HG03175 (cell line): ENCODE measurements around the gene BSPH1.
"Not testable (repeated sequence)": the region's sequence is repeated elsewhere in the genome, so short reads cannot be mapped to it uniquely, and the experiment has no call there.

Source experiments
- ATAC-seq: cut with Tn5 transposase; IDR thresholded peaks from one replicate; pipeline ENCODE4 v1.9.1; 2021; ENCODE audit warnings: mild to moderate bottlenecking, moderate library complexity; ENCODE audit not compliant: unreplicated experiment

BSPH1 gene

DNA sequence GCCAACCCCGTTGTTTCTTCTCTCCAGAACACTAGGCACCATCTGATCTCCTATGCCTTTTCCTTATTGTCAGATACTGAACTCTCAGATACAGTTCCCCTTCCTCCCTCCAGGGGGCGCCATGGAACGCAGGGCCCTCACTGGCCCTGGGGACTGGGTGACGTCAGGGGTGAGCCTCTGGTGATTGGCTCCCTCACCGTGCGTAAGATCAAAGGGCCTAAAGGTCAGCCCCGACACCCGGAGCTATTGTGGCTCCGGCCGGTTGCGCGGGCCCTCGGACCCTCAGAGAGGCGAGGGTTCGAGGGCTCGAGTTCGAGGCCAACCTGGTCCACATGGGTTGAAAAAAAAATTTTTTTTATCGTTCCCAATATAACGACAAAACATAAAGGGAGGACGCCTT is 63.4 kb downstream of the BSPH1 start:
- ATAC-seq, result not testable (repeated sequence)

DNA sequence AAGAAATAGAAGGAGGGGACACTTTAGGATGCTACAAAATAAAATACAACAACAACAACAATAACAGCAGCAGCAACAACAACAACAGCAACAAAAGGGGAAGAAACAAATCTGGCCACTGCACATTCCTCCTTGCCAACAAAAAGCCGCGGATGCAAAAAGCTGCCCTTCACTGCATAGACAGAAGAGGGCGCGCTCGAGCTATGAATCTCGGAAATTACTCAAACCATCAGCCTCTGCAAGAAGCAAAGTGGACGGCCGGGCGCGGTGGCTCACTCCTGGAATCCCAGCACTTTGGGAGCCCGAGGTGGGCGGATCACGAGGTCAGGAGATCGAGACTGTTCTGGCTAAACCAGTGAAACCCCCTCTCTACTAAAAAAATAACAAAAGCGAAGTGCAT is 71.9 kb downstream of the BSPH1 start:
- ATAC-seq, result not testable (repeated sequence)
